ENCODE data around the gene CLDN22. TPM values are rescaled to one million over a fixed set of nuclear protein-coding genes. Genes with fewer than 3 reads are reported as not detected.
"Not testable (repeated sequence)": the region's sequence is repeated elsewhere in the genome, so short reads cannot be mapped to it uniquely, and the experiment has no call there.

Gene CLDN22
- total RNA-seq, 1 experiment from 2014 or later, result not detected

DNA sequence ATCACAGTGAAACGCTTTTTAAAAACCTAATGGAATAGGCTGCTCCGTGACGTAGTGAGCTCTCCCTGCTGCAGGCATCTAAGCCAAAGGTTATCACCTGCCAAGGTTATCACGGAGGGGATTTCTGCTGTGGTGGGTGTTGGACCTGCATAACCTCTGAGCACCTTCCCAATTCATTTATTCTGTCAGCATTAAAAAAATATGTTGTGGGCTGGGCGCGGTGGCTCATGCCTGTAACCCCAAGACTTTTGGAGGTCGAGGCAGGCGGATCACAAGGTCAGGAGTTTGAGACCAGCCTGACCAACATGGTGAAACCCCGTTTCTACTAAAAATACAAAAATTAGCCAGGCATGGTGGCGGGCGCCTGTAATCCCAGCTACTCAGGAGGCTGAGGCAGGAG, 4.0 kb upstream of the CLDN22 start:
- not testable (repeated sequence) for DNase-seq (ENCODE audit: extremely low read depth, low read depth)

DNA sequence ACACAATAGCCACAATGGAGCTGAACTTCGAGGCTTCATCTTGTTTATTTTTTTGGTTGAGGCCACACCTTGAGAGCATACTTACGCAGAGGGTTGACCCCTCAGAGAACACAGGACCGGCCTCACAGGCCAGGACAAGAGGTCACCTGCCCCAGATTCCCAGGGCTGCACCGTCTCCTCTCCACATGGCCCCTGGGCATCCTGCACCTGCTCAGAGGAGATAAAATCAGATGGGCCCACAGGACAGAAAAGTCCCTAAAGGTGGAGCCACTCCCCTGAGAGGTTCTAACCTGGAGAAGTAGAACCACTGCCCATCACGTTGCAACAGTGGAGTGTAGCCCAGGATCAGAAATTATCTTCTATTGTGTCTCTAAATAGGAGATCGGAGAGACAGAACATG, 3.2 kb upstream of the CLDN22 start:
- DNase-seq (ENCODE audit: extremely low read depth, low read depth), result no peak

DNA sequence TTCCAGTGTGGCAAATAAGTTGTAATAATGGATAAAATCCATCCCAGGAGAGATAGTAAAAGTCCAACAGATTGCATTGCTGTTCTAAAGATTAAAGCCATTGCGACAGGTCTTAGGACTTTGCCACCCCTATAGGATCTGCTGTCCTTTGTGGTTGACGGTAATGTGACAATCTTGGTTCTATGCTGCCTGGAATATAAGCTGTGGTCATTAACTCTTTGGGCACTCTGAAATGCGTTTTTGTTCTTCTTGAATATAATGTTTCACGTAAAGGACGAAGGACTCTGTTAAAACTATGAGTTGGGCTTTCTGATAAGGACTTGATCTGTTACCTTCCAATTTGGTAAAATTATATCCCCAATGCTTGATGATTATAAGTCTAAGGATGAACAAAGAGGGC, 2.2 kb upstream of the CLDN22 start, which contains the start of gene CLDN24:
CLDN24 (minus strand) TSS at position 101 of the 400 bp plus-strand sequence; CDS start at position 101, 0 bp downstream.
- no peak for DNase-seq (ENCODE audit: extremely low read depth, low read depth)

DNA sequence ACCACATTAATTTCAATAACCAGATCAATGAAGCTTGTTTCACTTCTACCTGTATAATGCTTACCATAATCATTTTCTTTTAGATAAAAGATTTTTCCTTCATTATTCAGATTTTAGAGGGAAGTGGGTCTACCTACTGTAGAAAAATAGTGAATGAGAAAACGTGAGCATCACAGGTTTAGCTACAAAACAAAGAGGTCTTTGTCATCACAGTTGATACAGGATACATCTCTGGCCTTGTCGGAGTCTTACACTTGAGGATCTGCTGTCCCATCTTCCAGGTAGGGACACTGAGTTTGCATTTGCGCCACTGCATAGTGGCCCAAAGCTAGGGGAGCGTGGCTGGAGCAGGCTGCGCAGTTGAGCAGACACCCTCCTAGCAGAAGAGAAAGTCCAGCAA, 1.4 kb upstream of the CLDN22 start:
- no peak for DNase-seq (ENCODE audit: extremely low read depth, low read depth)

DNA sequence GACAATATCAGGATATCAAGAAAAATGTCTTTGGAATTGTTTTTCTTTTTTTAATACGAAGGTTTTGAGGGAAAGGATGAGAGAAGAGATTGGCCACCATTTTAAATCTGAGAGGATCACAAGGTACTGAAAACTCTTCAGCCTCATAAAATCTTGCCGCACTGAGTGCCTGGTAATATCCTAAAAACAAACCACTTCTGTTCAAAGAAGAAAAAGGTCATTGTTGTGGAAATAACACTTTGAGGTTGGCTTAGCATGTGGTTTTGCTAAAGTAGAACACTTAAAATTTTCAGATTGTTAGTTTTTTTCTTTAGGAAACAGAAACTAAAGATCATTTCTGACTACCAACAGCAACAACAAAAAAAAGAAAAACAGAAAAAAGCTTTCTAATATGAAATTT, 1.0 kb upstream of the CLDN22 start:
- no peak for DNase-seq (ENCODE audit: extremely low read depth, low read depth)

DNA sequence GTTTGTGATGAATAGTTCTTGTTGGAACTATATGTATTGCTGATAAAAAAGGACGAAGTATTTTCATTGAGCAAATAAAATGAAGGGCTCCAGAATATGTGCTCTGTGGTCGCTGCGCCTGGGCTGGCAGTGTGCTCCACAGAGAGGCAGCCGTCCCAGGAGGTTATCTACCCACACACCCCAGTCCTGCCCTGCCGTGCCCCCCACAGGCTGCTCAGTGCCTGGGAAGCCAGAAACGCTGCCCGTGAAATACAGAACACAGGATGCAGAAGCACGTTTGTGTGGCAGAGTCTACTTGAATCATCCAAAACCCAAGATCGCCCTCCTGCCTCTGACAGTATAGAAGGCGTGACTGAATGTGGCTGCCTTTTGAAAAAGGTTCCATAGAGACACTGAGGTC, 1.4 kb downstream of the CLDN22 start:
- DNase-seq (ENCODE audit: extremely low read depth, low read depth), result no peak

DNA sequence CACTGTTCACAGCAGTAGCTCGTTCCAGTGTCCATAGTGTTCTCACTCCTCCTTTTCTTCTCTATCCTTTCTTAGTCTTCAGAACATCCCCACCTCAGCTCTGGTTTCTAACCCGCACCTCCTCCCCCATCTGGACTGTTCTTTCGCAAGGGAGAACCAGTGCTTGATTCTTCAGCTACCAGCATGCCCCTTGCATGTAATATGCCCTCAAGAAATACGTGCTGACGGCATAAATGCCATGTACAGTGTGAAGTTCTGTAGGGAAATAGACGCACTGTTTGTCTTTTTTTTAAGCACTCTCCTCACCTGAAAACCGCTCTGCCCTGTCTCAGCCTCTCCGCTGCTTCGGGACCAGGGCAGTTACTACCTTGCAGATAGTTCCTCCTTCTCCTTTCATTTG, 5.3 kb downstream of the CLDN22 start:
- DNase-seq (ENCODE audit: extremely low read depth, low read depth), result no peak

DNA sequence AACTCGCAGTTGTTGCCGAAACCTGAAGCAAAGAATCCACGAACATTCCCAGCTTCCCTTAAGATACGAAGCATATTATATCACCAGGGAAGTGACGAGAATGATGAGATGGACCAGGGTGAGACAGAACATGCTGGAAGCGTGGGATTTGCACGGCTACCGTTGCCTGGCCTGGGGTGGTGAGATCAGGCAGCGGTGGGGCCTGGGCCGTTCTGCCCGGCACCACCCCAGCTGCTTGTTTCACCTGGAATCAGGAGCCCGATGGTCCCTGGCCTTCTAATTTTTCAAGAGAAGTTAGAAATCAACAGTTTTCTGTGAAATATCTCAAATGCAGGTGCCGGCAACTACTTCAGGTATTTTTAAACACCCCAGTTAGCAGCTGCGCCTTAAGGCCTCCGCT, 5.7 kb downstream of the CLDN22 start:
- no peak for DNase-seq (ENCODE audit: extremely low read depth, low read depth)

DNA sequence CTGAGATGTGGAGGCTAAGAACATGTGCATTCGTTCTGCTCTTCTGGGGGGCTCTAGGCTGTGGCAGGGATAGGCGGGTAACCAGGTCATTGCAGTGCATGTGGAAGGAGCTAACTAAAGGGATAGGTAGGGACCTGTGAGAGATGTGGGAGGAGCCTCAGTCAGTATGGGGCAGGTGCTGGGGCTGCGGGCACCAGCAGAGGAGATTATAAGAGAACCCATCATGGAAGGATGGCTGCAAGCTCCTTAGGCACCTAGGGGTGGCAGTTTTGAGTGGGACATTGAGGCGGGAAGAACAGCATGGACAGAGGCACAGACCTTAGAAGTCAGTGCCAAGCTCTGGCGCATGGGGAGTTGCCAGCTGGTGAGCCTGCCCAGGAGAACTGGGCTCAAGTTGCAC, 7.2 kb downstream of the CLDN22 start:
- no peak for DNase-seq (ENCODE audit: extremely low read depth, low read depth)

DNA sequence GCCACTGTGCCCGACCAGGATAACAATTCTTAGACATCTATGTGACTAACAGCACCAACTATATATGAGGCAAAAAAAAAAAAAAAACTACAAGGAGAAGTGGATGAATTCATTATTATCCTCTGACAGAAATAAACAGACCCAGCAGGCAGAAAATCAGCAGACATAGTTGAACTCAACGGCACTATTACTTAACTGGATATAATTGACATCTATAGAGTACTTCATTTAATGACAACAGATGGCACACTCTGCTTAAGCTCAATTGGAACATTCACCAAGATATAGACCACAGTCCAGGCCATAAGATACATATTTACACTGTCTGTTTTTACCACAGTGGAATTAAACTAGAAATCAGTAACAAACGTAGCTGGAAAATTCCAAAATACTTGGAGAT, 13.3 kb downstream of the CLDN22 start:
- no peak for DNase-seq (ENCODE audit: extremely low read depth, low read depth)

DNA sequence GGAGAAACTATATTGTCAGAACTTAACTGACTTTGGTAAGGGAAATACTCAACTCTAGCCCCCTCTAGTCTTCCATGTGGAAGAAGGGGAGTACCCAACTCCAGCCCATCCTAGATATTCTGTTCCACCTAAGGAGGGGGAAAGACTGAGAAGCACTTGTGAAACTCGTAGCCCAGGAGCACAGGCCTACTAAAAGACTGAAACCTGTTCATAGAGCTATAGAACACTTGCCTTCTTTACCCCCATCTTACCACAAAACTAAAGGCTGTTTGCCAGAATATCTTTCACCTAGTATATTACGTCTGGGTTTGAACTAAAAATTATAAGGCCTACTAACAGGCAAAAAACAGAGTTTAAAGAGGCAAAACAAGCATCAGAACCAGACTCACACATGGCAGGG, 15.5 kb downstream of the CLDN22 start:
- DNase-seq (ENCODE audit: extremely low read depth, low read depth), result no peak

DNA sequence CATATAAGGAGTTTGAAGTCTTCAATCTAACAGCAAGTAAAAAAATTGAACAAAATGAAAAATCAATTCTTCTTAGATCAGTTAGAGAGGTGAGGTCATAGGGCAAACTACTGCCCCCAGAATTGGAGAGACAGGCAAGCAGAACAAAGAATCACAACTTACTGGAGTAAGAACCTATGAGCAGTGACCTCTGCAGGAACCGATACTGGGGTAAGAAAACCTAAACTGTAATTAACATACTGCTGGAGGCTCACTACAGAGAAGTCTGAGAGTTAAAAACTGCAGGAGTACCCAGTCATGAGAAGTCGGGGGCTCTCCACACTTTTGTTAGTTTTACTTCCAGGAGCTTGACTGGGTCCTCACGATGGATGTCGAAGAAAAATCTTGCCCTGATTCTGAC, 16.0 kb downstream of the CLDN22 start:
- no peak for DNase-seq (ENCODE audit: extremely low read depth, low read depth)

DNA sequence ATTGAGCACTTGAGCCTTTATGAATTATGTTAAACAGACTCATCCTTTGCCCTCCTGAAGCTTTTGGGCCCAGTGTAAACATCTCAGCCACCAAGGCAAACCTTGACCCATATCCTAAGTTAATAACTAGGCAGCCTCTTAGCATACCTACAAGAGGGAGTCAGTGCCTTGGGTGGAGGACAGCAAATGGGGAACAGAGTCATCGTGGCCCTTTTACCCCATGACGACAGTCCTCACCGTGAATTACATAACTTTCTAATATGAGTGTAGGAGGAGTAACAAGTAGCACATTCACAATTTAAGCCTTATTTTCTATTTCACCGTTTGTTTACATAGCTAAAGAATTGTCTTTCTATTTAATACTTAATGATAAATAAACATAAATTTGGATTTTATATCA, 16.8 kb downstream of the CLDN22 start:
- DNase-seq (ENCODE audit: extremely low read depth, low read depth), result no peak

DNA sequence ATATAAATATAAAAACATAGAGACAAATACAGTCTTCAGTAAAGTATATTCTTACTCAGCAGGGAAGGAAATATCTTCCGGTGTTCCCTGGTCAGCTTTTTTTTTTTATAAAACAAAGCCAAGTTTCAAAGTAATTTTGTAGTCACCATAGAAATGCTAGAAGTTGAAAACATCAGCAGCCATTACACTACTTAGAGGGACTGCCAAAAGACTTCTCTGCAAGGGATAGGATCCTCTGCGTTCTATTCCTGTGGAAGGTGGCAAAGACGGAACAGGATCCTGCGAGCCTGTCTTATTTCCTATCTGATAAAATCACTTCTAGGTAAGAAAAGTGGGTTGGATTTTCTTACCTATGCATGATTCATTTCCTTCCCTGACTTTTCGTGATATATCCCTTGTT, 19.4 kb downstream of the CLDN22 start:
- DNase-seq (ENCODE audit: extremely low read depth, low read depth), result no peak

DNA sequence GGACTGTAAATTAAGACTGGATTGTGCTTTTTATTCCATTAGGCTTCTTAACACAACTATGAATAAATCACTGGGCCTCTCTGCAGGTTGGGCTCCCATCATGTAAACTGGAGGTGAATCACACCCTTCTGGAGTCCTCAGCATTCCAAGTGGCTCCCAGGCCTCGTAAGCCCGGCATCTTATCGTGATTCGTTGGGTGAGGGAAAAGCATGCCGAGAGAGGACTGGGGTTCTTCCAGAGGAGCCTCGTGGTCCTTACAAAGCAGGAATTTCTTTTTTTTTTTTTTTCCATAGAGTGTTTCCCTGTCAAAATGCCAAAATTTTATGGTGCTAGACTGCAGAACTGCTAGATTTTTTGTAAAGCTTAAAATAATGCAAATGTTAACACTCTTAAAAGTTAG, 20.0 kb downstream of the CLDN22 start:
- DNase-seq (ENCODE audit: extremely low read depth, low read depth), result no peak

DNA sequence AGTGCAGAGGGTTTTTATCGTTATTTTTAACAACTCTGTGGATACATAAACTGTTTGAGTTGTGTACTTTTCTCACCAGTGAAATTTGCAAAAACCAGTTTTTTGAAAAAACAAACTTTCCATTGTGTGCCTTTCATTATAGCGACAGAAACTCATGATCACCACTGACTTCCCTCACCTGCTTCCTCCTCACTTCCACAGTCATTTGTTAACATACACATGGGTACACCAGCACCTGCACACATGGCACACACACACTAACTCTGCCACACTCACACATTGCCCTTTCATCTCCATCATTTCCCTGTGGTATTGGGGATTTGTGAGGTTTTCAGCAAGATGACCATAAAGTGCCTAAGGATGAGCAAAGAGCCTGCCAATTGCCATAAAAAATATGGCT, 20.6 kb downstream of the CLDN22 start:
- no peak for DNase-seq (ENCODE audit: extremely low read depth, low read depth)

DNA sequence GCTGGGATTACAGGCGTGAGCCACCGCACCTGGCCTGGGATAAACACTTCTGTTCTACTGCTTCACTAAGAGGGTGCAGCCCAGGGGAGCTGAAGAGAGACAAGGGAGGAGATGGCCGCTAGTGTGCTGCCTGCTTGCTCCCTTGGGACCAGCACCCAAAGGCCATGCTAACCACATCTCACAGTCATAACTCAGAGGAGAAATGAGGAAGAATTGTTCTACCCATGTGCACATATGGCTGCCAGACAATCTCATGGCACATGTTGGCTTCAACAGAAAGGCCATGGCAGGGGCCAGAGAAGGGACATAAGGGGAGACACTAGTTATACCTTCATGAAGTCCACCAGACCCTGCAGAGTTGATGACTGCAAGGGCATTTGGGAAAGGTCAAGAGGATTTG, 22.4 kb downstream of the CLDN22 start:
- DNase-seq (ENCODE audit: extremely low read depth, low read depth), result no peak

DNA sequence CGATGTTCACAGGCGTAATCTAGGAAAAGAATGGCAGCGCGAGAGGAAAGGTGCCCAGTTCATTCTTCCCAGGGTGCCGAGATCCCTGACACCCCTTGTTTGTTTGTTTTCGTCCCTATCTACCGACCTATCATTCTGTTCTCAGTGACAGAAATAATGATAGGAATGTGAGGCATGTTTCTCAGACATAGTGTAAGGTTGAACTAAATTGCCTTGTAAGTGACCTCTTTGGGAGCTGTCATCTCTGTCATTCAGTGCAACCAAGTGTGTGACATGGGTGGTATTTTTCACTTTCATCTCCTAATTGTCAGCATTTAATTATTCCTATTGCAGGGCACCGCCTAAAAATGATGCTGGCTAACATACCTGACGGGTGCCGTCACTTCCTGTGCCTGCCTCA, 24.4 kb downstream of the CLDN22 start:
- DNase-seq (ENCODE audit: extremely low read depth, low read depth), result no peak

DNA sequence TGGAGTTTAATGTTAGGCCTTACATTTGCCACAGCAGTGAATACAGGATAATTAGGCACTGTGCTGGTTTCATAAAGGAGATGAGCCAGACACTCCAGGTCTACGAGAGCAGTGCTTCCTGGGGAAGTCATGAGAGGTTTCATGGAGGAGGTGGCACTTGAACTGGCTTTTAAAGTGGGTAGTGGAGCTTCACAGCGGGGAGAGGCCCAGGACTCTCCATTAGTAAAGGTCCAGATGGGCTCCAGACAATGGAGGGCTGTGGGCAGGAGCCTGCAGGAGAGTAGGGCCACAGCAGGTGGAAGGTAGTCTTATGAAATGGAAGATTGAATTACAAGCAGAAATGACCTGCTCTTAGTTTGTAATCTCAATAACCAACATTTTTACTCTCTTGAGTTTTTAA, 29.0 kb downstream of the CLDN22 start:
- DNase-seq (ENCODE audit: extremely low read depth, low read depth), result no peak

DNA sequence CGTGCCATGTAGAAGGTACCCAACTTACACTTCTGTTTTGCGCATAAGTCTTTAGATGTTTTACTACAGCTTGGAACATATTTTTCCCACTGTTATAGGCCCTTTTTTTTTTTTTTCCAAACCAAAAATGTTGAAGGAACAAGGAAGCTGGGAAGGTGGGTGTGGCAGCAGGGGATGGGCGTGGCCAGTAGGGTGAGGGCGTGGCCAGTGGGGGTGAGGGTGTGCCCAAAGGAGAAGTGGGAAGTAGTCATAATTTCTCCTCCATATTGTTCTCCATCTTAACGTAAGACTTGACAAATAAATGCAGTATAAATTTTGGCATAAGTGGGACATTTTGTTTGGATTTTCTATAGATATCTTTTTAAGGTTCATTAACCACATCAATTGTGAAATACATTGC, 30.4 kb downstream of the CLDN22 start:
- DNase-seq (ENCODE audit: extremely low read depth, low read depth), result no peak

DNA sequence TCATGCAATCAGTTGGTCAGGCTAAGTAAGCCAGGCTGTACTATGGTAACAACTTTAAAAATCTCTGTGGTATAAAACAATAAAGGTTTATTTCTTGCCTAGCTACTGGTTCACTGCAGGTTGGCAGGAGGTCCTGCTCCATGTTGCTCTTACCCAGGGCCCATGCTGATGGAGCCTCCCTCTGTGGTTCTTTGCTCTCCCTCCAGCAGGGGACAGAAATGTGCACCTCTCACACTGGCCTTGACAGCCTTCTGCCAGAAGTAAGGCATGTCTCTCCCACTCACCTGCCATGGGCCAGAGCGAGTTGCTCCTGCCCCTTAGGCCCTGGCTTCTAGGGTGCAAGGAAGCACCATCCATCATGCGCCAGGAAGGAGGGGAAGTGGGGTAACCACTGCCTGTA, 31.1 kb downstream of the CLDN22 start:
- DNase-seq (ENCODE audit: extremely low read depth, low read depth), result no peak

DNA sequence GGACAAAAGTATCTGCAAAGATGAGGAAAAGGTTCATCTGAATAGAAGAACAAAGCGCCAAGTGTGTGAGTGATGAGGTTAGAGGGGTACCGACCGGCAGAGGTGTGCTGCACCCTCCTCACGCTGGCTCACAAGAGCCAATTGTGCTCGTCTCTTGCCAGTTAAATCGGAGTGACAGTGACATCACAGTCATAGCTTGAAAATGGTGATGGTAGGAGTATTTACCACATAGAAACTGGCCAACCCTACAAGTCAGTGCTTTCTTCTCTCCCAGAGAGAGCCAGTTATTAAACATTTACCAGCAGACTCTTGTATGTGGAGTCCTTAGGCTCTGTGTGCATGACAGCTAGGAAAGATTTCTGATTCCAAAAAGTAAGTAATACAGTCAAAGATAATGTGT, 32.4 kb downstream of the CLDN22 start:
- DNase-seq (ENCODE audit: extremely low read depth, low read depth), result no peak

DNA sequence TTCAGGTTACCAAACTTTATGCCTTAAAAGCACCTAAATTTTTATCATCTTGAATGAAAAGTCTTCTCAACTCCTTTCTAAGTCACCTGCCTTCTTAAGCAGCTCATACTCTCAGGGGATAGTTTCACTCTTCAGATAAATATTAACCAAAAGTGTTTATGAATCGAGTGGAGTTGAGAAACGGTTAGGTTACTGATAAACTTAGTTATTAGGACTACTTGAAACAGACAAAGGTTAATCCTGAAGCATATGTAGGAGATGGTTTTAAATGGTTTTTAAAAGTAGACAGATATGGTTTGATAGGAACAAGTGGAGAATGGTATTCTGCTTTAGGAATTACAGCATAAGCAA, 32.8 kb downstream of the CLDN22 start:
- no peak for DNase-seq (ENCODE audit: extremely low read depth, low read depth)

All from NCI-H460 (cell line).